ENCODE measurements around the gene GATAD2B.

GATAD2B gene

DNA sequence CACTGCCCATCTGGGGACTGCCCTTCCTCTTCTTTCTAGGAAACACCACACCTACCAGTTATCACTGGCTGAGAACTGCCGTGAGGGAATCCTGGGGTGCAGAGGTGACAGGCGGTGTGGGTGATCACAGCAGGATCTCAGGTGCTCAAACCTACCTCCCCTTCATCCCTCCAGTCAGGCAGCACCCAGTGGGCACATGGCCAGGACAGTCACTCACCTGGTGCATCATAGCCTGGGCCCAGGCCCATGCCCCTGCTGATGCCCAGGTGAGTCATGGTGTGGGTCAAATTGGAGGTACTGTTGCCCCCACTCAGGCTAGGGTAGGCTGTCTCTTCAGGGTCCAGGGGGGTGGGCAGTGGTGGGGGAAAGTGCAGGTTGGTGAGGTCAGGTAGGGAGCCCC lies 29.0 kb upstream of the GATAD2B start:
- no peak for DNase-seq (ENCODE audit: low spot score)

DNA sequence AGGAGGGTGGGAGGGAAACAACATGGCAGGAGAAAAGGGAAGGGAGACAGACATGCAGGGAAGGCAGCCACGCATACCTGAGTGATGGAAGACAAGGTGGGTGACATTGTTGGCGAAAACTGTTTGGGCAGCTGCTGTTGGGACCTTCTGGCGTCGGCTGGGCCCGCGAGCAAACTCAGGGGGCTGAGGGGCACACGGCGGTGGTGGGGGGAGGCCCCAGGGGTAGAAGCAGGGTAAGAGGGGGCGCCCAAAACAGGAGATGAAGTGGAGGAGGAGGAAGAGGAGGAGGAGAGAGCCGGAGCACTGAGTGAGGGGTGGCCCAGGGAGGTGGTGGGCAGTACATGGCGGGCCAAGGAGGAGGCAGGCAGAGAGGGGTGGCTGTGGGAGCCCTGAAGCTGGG lies 28.4 kb upstream of the GATAD2B start:
- no peak for DNase-seq (ENCODE audit: low spot score)

DNA sequence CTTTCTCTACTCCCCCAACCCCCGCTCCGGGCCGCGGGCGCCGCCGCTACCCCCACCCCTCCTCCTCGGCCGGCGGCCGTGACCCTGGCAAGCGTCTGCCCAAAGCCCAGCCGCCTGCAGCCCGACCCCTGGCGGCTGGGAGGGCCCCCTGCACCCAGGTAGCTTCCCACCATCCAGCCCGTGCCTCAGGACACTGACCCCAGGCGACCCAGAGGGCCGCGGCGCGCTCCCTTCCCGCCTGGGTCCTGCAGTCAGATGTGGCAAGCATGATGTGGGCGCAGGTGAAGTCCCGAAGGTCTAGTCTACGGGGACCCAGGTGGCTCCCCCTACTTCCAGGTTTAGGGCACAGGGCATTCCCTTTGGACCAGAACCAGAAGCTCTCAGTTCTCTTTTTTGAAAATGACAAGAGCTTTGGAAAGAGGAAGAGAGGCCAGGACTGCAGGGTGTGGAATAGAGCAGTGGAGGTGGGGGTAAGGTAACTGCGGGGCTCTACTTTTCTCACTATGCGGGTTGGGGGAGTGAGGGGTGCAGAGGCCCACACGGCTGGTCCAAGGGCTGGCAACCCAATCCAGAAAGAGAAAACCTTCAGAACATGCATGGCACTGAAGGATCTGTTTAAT lies 24.0 kb upstream of the GATAD2B start, which contains the start of gene DENND4B:
TSS of gene DENND4B (minus strand) at position 97 of the 620 bp plus-strand sequence. CDS start 2,344 bp downstream, outside the sequence.
- DNase-seq (ENCODE audit: low spot score), result peak; percentile 74

DNA sequence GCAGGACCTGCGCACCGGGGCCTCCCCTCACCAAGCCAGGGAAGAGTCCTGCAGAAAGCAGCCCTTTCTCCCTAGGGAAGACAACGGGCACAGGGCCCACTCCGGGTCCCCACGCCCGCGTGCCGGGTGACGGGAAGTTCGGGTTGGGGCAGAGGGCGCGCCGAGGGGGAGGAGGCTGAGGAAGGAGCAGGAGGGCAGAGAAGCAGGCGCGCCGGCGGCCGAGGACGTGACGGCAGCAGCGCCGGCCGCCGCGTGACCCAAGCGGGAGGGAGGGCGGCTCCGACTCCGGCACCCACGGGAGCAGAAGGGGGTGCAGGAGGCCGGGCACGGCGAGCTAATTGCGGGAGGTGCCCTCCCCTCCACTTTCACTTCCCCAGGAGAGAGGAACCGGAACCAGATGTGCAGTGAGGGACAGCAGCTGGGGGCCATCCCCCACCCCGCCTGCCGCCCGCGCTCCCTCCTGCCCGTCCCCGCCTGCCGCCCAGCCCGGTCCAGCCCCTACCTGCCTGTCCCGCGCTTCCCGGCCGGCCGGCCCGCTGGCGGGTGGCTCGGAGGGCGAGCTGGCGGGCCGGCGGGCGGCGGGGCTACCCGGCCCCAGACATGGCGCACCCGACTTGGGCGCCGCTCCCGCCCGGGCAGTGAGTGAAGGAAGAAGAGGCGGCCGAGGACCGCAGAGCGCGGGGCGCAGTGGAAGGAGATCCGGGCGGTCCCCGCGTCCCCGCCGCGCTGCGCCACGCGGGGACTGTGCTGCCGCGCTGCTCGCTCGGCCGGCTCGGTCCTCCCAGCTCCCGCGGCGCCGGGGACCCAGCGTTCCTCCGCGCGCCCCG lies 23.2 kb upstream of the GATAD2B start:
- DNase-seq (ENCODE audit: low spot score), result peak; percentile 73

DNA sequence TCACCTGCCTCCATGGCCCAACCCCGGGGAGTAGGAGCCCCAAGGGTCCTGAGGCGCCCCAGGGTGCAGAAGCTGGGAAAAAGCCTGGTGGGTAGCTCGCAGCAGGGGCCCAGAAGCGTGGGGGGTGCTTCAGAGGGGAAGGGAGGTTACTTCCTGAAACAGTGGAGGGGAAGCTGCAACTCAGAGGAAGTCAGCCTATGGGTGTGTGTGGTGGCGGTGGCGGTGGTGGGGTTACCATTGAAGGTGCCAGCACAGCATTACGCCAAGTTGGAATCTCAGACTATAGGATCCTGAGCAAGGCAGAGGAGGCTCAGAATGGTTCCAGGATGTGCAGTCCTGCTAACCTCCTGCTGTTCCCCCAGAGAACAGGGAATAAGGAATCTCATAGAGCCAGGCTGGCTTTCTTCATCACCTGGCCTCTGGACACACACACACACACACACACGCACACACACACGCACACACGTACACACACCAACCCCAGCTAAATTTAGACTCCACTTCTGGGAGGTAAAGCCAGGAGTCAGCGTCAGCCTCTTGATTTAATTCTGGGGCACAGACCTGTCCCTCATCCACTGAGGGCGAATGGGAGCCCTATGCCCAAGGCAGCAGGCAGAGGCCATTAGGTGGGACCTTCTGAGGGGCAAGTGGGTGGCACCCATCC lies 22.5 kb upstream of the GATAD2B start:
- DNase-seq (ENCODE audit: low spot score), result peak; percentile 80

DNA sequence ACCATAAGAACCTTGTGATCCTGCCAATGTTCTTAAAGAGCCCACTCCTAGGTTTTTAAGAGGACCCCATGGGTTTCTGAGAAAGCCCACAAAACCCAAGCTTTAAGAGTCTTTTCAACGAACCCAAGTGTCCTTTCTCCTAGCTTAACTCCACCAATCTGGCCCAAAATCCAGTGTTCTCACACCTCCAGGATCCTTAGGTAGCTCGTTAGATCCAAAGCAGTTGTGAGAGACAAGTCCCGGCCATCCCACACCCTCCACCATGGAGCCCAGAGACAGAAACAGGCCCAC lies 22.0 kb upstream of the GATAD2B start:
- no peak for DNase-seq (ENCODE audit: low spot score)

DNA sequence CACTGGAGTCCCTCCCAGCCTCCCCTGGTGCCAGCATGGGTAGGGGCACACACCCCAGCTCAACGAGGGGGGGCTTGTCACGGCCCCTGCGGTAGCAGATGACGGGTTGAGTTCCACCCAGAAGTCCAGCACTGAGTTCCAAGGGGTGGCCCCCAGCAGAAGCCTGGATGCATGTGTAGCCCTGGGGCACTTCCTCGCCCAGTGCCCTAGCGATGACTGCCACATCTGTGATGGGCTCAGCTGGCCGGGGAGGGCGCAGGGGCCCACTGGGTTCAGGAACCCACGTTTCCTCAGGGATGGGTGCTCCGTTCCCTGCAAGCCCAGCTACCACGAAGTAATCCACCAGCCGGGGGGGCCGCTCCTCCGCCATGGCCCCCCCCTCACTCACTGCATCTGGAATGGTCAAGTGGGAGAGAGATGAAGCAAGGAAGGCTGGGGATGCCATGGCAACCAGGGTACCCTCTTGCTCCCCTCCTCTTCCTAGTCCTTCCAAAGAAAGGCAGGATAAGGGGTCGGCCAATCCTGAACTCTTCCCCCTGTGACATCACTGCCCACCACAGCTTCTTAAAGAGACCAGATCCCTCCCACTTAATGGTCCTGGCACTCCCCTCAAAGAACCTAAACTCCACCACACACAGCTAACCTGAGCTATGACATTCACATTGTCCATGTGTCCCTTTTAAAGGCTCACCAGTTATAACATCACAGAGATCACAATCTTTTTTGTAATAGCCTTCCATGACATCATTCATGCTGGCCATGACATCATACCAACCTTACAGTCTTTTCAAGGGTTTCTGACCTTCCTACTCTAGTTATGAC lies 21.4 kb upstream of the GATAD2B start:
- DNase-seq (ENCODE audit: low spot score), result no peak

DNA sequence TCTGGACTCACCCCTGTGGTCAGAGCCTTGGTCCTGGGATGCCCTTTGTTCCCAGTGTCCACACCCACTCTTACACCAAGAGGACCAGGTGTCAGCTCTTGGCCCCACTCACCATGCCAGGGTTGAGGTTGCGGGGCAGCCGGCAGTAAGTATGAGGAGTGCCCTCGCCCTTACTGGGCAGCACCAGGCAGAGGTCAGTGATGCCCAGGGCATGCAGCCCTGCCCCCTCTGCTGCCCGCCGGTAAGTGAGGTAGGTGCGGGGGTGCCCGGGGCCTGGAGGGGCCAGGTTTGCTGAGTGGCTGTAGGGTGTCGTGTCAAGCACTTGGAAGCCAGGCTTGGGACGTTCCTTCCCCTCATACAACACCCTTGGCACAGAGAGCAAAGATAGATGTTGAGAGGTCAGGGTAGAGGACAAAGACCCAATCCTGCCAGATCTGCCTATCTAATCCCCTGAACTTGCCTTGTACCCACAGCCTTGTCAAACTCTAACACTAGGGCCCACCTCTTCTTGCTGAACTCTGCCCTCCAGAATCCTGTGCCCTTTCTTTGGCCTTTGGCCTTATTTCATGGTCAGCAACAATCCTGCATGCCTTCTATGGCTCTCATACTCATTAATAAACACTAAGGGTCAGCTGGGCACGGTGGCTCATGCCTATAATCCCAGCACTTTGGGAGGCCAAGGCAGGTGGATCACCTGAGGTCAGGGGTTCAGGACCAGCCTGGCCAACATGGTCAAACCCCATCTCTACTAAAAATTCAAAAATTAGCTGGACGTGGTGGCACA lies 20.2 kb upstream of the GATAD2B start:
- no peak for DNase-seq (ENCODE audit: low spot score)

DNA sequence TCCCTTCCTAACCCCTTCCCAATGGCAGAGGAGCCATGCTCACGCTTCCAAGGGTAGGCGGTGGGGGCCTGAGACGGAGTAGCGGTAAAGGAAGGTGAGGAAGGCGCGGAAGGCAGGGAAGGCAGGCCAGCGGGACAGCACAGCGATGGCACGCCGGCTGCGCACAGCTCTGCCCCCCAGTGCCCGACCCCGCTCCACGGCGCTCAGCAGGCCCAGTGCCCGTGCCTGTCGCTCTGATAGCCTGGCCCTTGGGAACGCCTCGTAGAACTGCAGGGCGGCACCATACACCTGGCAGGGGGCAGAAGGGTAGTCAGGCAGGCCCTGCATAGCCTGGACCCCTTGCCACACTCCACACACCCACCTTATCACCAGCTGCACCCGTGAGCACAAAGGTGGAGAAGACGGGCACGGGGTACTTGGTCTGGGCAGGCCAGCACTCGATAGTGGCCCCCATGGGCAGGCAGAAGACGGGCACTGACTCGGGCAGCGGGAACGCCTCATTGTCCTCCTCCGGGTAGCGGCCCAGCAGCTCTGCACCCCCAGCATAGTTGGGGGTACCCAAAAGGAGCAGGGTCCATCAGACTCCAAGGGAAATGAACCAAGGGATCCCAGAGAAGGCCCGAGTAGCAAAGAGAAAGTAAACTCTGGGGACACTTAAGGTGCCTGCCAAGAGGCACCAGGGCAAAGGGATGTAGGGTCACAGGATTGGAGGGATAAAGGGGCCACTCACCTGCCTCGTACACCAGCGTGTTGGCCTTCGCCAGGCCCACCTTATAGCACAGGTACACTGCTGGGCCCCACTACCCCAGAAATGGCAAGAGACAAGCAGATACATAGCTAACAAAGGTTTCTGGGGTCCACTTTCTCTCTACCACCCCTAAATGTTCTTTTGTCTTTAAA lies 19.3 kb upstream of the GATAD2B start:
- DNase-seq (ENCODE audit: low spot score), result no peak

DNA sequence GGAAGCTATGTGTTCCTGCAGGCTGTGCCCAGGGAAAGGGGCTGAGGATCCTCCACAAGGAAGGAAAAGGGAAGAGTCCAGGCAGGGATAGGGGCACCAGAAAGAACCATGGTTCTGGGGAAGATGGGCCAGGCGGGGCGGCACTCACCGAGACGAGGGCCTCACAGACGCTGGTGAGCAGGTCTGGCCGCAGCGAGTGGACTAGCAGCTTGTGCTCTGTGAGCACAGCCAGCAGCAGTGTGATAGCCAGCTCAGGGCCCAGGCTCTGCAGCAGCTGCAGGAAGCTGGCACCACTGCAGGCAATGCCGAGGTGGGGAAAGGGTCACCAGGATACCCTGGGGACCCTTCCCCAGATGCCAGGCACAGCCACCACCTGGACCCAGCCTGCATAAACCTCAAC lies 18.0 kb upstream of the GATAD2B start:
- DNase-seq (ENCODE audit: low spot score), result no peak

DNA sequence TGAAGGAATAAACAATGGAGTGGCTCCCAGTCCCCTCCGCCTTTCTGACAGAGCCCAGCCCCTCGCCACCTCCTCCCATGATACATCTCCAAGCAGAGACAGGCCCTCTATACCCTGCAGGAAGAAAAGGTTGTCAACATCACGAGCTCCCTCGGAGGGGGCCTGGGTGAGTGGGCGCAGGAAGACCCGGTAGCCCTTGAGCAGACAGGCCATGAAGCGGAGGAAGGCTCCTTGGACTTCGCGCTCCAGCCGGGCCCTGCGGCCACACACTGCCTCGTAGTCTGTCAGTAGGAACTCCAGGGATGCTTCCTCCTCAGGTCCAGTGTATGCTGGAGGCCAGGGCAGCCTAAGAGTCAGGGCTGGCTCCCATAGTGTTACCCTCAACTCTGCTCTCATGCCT lies 16.7 kb upstream of the GATAD2B start:
- no peak for DNase-seq (ENCODE audit: low spot score)

DNA sequence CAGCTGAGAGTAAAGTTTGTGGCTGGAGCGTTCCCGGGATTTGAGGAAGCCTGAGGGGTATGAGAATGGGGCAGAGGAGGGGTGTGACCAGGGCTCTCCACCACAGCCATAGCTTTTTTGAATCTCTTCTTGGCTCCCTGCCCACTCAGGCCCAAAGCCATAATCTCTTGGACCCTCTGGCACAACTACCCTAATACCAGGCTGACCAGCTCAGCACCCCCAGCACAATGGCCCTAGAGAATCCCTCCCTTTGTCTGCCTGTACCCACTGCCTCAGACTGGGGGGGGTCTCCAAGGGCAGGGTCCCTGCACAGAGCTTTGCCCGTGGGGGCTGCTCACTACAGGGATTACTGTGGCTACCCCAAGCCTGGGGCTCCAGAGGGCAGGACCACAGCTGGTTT lies 16.2 kb upstream of the GATAD2B start:
- no peak for DNase-seq (ENCODE audit: low spot score)

DNA sequence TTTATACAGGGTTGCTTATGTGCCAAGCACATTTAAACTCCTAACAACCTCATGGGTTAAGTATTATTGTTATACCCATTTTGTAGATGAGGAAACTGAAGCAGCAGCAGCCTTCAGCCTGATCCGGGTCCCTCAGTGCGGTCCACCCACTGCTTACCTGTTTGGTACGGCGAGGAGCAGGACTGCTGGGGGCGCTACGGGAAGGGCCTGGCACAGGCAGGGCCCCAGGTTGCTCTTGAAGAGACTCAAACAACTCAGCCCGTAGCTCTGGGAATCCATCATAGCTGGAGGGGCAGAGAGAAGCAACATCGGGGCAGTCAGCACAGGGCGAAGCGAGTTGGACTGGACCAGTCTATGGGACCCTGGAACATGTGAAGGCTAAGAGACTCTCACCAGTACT lies 14.6 kb upstream of the GATAD2B start:
- no peak for DNase-seq (ENCODE audit: low spot score)

DNA sequence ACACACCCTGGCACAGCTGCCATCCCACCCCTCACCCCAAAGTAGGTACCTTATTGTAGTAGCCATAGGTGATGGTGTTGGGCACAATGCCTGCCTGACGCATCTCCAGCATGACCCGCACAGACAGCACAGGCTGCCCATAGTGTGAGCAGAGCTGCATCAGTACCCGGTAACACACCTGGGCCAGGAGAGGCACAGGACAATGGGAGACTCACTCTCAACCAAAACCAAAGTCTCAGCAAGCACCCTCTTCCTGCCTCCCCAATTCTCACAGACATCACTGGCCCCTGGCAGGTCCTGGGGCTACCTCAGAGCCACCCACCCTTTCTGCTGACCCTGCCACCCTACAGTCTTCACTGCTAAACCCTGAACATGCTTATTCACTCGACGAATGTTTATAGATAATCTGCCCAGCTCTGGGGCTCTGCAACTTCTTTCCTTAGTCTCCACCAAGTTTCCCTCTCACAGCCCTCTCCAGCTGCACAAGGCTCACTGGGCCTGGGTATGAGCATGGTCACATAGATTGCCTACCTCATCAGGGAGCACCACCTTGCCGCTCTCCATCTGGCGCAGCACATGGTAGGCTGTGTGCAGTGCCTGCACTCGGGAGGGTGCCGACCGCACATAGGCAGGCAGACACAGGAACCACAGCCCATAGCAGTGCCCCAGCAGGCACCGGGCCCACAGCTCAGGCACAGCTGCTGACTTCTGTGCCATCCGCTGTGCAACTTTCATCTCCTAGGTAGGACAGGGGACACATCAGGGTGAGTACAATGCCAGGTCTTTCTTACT lies 13.4 kb upstream of the GATAD2B start:
- DNase-seq (ENCODE audit: low spot score), result no peak

DNA sequence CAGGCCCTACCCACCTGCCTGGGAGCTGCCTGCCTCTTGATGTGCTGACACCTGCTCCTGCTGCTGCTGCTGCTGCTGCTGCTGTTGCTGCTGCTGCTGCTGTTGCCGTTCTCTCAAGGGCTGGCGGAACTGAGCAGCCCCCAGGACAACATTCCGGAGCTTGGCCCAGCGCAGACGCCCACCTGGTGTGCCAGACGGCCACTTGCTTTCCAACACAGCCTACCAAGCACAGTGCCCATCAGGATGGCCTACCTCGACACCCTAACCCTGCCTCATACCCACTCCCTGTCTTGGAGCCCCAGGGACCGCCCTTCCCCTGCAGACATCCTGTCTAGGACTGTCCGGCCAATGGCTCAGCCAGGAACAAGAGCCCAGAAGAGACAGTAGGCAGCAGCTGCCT lies 12.0 kb upstream of the GATAD2B start:
- no peak for DNase-seq (ENCODE audit: low spot score)

DNA sequence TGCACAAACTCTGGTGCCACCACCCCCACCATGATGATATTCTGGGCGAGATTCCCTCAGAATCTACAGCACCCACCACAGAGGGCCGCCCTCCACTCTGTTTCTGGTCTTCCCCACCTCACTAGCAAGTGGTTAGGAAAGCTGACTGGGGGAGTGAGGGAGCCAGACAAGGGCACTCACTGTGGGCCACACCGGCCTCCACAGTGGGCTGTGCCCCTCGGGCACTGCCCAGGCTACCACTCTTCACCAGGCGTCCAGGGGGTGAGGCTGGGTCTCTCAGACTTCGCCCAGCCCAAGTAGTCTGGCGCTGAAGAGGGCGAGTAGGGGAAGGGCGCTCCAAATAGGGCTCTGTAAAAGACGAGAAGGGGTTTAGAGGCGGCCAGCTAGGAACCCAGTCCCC lies 11.2 kb upstream of the GATAD2B start:
- no peak for DNase-seq (ENCODE audit: low spot score)

DNA sequence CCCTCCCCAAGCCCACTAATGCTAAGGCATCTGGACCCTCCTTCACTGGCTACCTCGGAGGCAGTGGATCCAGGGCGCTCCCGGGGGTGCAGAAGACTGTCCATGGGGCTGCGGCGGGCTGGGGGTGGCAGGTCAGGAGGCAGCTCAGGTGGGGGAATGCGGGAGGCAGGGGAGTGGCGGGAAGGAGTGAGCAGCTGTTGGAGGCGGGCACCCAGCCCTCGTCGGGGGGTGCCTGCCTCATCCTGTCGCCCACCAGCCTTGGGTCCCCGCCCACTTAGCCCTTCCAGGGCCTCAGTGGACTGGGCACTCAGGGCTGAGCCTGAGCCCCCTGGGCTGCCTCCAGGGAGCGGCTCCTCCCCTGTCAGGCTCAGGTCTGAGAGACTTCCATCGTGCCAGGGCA lies 10.7 kb upstream of the GATAD2B start:
- no peak for DNase-seq (ENCODE audit: low spot score)

DNA sequence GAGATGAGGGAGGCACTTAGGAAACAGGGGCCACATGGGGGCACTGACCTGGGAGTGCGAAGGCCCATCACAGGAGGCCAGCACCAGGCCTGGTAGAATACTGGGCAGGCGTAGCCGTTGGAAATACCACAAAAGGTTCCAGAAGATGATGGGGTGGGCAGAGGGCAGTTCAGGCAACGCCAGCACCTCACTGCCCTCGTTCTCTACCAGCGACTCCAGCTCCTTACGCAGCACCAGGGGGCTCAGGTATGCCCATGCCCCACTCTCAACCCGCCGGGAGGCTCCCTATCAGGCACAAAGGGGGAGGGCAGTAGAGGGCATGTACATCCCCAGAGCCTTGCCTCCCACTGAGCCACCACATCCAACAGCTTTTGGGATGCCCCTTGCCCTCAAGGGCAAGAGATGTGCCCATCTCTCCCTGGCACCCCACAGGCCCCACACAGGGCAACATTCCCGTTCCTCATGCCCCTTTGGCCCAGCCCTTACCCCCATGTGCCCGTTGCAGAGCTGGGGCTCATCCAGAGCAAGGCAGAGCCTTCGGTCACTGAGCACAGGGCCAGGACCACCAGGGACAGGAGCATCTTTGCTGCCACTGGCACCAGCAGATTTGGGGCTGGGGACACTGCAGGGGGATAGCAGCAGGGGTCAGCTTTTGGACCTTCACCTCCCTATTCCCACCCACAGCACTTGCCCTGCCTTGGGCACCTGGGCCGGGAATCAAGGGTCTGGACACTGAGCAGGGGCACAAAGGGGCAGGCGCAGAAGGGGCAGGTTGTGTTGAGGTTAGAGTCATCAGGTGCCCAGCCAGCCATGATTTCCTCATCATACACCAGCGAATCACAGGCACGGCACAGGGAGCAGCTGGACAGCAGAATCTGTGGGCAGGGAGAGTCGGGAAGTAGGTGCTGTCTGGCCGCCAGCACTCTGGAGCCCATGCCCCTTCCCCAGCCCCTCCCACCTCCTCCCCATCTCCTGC lies 9.7 kb upstream of the GATAD2B start:
- DNase-seq (ENCODE audit: low spot score), result no peak

Measured in CD4-positive, alpha-beta T cell treated with Interleukin-6 at 100 ng/mL for 8 hours (primary cell).